Astrocyte (in vitro differentiated cells and primary cell): ENCODE results near the gene BCL2. TPM values are rescaled to one million over a fixed set of nuclear protein-coding genes. Genes with fewer than 3 reads are reported as not detected.

Source experiments
- DNase-seq: peaks from one replicate; pipeline ENCODE4 v3.0.0-alpha.2; 2010; ENCODE audit warnings: low read depth
- FAIRE-seq: peaks from 2 replicates; lab custom pipeline; 2011; peaks lifted over from hg19 to GRCh38; lab: Jason Lieb, UNC
- H2AFZ ChIP-seq: 2 replicates; pipeline ENCODE4 v1.6.0; 2012; ENCODE audit warnings: low read depth, low read length, inconsistent platforms
- H3K27ac ChIP-seq: 2 replicates; pipeline ENCODE4 v1.5.1; 2011; ENCODE audit warnings: low read depth, low read length, inconsistent platforms
- H3K27me3 ChIP-seq: 2 replicates; pipeline ENCODE4 v1.6.0; 2011; ENCODE audit warnings: low read length, inconsistent platforms; ENCODE audit not compliant: insufficient read depth
- H3K36me3 ChIP-seq: 2 replicates; pipeline ENCODE4 v1.5.1; 2011; ENCODE audit warnings: low read length, inconsistent platforms; ENCODE audit not compliant: insufficient read depth
- H3K4me1 ChIP-seq: 2 replicates; pipeline ENCODE4 v1.5.1; 2011; ENCODE audit warnings: low read length, inconsistent platforms; ENCODE audit not compliant: insufficient read depth
- H3K4me2 ChIP-seq: 2 replicates; pipeline ENCODE4 v1.6.0; 2012; ENCODE audit warnings: low read length, inconsistent platforms
- H3K4me3 ChIP-seq: 2 replicates; pipeline ENCODE4 v1.5.1; 2011; ENCODE audit warnings: low read depth, mild to moderate bottlenecking, low read length, inconsistent platforms; ENCODE audit not compliant: insufficient read depth
- H3K79me2 ChIP-seq: 2 replicates; pipeline ENCODE4 v1.6.0; 2012; ENCODE audit warnings: mild to moderate bottlenecking, low read length, inconsistent platforms; ENCODE audit not compliant: insufficient read depth
- H3K9ac ChIP-seq: 2 replicates; pipeline ENCODE4 v1.6.0; 2012; ENCODE audit warnings: mild to moderate bottlenecking, low read length, inconsistent platforms
- H3K9me3 ChIP-seq: 2 replicates; pipeline ENCODE4 v1.5.1; 2012; ENCODE audit warnings: low read depth, mild to moderate bottlenecking, low read length, inconsistent platforms; ENCODE audit not compliant: insufficient read depth
- H4K20me1 ChIP-seq: 2 replicates; pipeline ENCODE4 v1.6.0; 2012; ENCODE audit warnings: low read length, inconsistent platforms; ENCODE audit not compliant: insufficient read depth
- H3K27ac Mint-ChIP-seq: one replicate; pipeline ENCODE4 v1.8.0; 2021; ENCODE audit warnings: mild to moderate bottlenecking, mixed read lengths; ENCODE audit not compliant: unreplicated experiment
- H3K27me3 Mint-ChIP-seq: one replicate; pipeline ENCODE4 v1.8.0; 2021; ENCODE audit warnings: low read depth, mixed read lengths; ENCODE audit not compliant: unreplicated experiment
- H3K36me3 Mint-ChIP-seq: one replicate; pipeline ENCODE4 v1.8.0; 2021; ENCODE audit warnings: low read depth, mixed read lengths; ENCODE audit not compliant: unreplicated experiment
- H3K4me1 Mint-ChIP-seq: one replicate; pipeline ENCODE4 v1.8.0; 2021; ENCODE audit warnings: low read depth, mixed read lengths; ENCODE audit not compliant: unreplicated experiment
- H3K4me3 Mint-ChIP-seq: one replicate; pipeline ENCODE4 v1.8.0; 2021; ENCODE audit warnings: mild to moderate bottlenecking, moderate library complexity, mixed read lengths; ENCODE audit not compliant: unreplicated experiment
- H3K9me3 Mint-ChIP-seq: one replicate; pipeline ENCODE4 v1.8.0; 2021; ENCODE audit warnings: mild to moderate bottlenecking, mixed read lengths; ENCODE audit not compliant: unreplicated experiment
- EZH2 ChIP-seq: IDR thresholded peaks from 2 replicates; pipeline ENCODE4 v1.6.1; 2012; ENCODE audit warnings: mild to moderate bottlenecking, low read length, inconsistent platforms; ENCODE audit not compliant: insufficient read depth
- total RNA-seq: library from RNA; stranded (reverse); gene quantifications from 2 replicates; pipeline ENCODE4 v1.2.1, GENCODE V29; 2021
- TF ChIP-seq, protein P1 (sequence below): IDR thresholded peaks from 2 replicates; pipeline ENCODE4 v1.5.1; 2011; ENCODE audit warnings: low read depth, mild to moderate bottlenecking, inconsistent platforms, low read length, moderate library complexity; ENCODE audit not compliant: insufficient read depth

BCL2 gene
- total RNA-seq, 1 donor from 2014 or later = 1.7 TPM

DNA sequence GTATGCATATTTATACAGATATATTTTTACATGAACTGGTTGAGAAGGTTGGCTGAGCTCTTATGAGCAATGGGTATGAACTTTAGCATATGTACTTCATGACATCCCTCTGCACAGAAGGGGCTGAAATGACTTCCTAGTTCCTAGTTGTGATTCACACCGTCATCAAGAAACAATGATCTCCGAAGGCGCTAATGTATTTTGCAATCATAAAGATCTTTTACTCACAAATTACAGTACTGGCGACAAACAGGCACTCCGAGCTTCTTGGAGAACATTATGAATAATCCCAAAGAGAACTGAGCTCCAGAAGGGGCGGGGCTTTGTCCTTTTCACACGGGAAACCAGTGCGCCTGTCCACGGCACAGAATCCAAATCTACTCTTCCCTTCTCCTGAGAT is 18.1 kb downstream of the BCL2 start:
- no peak for TF ChIP-seq EZH2
- TF ChIP-seq, protein P1, sequence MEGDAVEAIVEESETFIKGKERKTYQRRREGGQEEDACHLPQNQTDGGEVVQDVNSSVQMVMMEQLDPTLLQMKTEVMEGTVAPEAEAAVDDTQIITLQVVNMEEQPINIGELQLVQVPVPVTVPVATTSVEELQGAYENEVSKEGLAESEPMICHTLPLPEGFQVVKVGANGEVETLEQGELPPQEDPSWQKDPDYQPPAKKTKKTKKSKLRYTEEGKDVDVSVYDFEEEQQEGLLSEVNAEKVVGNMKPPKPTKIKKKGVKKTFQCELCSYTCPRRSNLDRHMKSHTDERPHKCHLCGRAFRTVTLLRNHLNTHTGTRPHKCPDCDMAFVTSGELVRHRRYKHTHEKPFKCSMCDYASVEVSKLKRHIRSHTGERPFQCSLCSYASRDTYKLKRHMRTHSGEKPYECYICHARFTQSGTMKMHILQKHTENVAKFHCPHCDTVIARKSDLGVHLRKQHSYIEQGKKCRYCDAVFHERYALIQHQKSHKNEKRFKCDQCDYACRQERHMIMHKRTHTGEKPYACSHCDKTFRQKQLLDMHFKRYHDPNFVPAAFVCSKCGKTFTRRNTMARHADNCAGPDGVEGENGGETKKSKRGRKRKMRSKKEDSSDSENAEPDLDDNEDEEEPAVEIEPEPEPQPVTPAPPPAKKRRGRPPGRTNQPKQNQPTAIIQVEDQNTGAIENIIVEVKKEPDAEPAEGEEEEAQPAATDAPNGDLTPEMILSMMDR = no peak
- DNase-seq (no peak), FAIRE-seq (no peak)
- H3K4me1 Mint-ChIP-seq = peaks cover 26% of the 10 kb centered on the region
- H3K27ac ChIP-seq = no peak overlapping the region
- no peak overlapping the region for H3K4me2 ChIP-seq
- peaks cover 8% of the 10 kb centered on the region for H3K4me1 ChIP-seq
- H3K27ac Mint-ChIP-seq = no peak overlapping the region
- H4K20me1 ChIP-seq = no peaks in the 10 kb centered on the region
- H3K4me3 Mint-ChIP-seq = no peak overlapping the region
- no peaks in the 10 kb centered on the region for H3K9me3 Mint-ChIP-seq
- H2AFZ ChIP-seq = no peak overlapping the region
- H3K79me2 ChIP-seq = no peaks in the 10 kb centered on the region
- H3K27me3 ChIP-seq = no peaks in the 10 kb centered on the region
- no peak overlapping the region for H3K4me3 ChIP-seq
- H3K36me3 ChIP-seq = no peaks in the 10 kb centered on the region
- H3K27me3 Mint-ChIP-seq = no peaks in the 10 kb centered on the region
- no peak overlapping the region for H3K9ac ChIP-seq
- H3K9me3 ChIP-seq = no peaks in the 10 kb centered on the region
- H3K36me3 Mint-ChIP-seq = no peaks in the 10 kb centered on the region

DNA sequence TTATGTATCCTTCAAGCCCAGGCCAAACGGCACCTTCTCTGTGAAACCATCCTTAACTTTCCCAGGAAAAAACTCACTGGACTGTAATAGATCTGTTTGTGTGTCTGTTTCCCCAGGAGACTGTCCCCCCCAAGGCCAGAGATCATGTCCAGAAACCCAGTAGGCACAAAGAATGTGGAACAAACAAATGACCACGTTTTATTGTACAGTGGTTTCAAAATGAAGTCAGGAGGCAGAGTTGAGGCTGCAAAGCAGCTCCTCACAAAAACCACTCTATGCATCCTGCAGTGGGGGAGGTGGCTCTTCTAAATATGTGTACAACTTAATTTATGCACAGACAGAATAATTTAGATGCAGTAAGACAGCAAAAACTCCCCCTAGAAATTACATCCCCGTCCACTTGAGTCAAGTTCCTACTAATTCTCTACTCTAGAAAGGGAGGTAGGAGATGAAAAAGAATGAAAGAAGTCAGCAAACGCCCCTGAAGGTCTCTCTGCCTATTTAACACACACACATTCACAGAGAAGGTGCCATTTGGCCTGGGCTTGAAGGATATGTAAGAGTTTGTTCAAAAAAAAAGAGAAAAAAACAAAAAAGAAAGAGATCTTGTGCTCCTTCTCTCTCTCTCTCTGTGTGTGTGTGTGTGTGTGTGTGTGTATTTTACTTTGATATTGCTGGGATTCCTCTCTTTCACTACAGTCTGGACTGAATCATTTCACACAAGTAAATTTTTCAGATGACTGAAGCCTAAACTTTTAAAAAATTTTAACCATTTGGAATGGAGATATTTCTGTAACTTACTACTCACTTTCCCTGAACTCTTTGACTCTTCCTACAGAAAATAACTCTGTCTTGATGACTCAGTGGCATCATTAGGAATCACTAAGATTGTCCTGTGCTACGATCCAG is 19.5 kb downstream of the BCL2 start:
- H2AFZ ChIP-seq = no peak overlapping the region
- peak overlapping the region; percentile 79 for H3K27ac Mint-ChIP-seq
- no peaks in the 10 kb centered on the region for H3K27me3 ChIP-seq
- no peak overlapping the region for H3K4me3 Mint-ChIP-seq
- H3K79me2 ChIP-seq = no peaks in the 10 kb centered on the region
- no peak overlapping the region for H3K4me3 ChIP-seq
- no peaks in the 10 kb centered on the region for H3K9me3 ChIP-seq
- no peak overlapping the region for H3K9ac ChIP-seq
- TF ChIP-seq, protein P1 = no peak
- TF ChIP-seq EZH2 = no peak
- no peak overlapping the region for H3K27ac ChIP-seq
- no peaks in the 10 kb centered on the region for H3K9me3 Mint-ChIP-seq
- no peaks in the 10 kb centered on the region for H3K27me3 Mint-ChIP-seq
- peak overlapping the region; percentile 45 for H3K4me2 ChIP-seq
- DNase-seq = peak; percentile 80
- H3K4me1 Mint-ChIP-seq = peaks cover 26% of the 10 kb centered on the region
- no peaks in the 10 kb centered on the region for H3K36me3 ChIP-seq
- no peaks in the 10 kb centered on the region for H3K36me3 Mint-ChIP-seq
- peaks cover 8% of the 10 kb centered on the region for H3K4me1 ChIP-seq
- peak; percentile 5 for FAIRE-seq
- no peaks in the 10 kb centered on the region for H4K20me1 ChIP-seq
